Panc1 (cell line): Measurements from ENCODE around the gene RNF168.

ENCODE experiments used
- CTCF ChIP-seq: fragments of 450-650 bp; IDR thresholded peaks from 2 replicates; pipeline ENCODE4 v1.5.1; 2017; ENCODE audit warnings: mild to moderate bottlenecking
- TCF7L2 ChIP-seq: IDR thresholded peaks from 2 replicates; pipeline ENCODE4 v1.6.1; 2011; ENCODE audit warnings: mild to moderate bottlenecking, low read depth, low read length, inconsistent platforms

- TF ChIP-seq CTCF: no peak
- TF ChIP-seq TCF7L2: no peak
Measured at GRCh38 chr3:196423044-196423781, 80.4 kb downstream of the RNF168 start.
